ENCODE measurements around the gene NCR2.
"Not testable (repeated sequence)": the region's sequence is repeated elsewhere in the genome, so short reads cannot be mapped to it uniquely, and the experiment has no call there.

NCR2 gene

GRCh38 chr6:41335296-41335695 lies at the start of gene NCR2:
TSS of gene NCR2 (plus strand) at chr6:41335608. CDS start at chr6:41335877, 269 bp downstream.
- DNase-seq (ENCODE audit: low read depth, low spot score) = no peak

DNA sequence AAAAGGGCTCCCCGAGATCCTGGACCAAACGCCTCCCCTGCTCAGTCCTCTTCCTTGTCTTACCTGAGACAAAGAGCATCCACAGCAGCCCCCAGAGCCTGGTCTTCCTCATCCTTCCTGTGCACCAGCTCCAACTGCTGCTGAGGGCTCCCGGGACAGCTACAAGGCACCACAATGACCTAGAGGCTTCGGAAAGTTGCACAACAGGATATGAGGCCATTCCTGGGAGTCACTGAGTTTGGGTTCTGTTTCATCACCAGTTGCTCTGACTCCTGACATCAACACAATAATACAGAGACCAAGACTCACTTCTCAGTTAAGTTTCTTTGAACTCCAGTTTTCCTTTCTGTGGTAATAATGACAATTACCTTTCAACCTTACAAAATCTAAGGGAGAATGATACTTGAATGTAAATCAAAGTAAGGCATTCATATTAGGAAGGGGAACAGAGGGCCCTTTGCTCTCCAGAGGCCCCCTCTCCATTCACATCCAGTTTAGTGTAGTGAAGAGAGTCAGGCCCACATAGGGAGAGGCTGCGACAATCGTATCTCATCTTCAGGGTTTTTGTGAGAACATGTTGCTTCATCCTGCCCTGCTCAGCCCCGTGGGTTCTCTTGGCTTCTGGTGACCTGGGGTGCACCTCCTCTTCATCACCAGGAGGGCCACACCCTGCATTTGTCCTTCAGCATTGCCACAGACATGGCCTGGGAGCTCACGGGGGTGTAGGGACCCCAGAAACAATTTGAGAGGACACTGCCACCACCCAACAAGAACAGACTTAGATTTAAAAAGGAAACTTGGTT lies 48.7 kb upstream of the NCR2 start, which contains the start of gene TREM1:
TREM1 (minus strand) TSS at position 139 of the 803 bp plus-strand sequence; CDS start at position 112, 27 bp downstream.
- no peak for DNase-seq (ENCODE audit: low read depth, low spot score)

GRCh38 chr6:41288030-41288753 lies 47.2 kb upstream of the NCR2 start:
- DNase-seq (ENCODE audit: low read depth, low spot score) = no peak

- no peak for DNase-seq (ENCODE audit: low read depth, low spot score)
Observed at GRCh38 chr6:41288754-41289129, 46.7 kb upstream of the NCR2 start.

GRCh38 chr6:41289815-41290214 lies 45.6 kb upstream of the NCR2 start:
- DNase-seq (ENCODE audit: low read depth, low spot score) = no peak

DNA sequence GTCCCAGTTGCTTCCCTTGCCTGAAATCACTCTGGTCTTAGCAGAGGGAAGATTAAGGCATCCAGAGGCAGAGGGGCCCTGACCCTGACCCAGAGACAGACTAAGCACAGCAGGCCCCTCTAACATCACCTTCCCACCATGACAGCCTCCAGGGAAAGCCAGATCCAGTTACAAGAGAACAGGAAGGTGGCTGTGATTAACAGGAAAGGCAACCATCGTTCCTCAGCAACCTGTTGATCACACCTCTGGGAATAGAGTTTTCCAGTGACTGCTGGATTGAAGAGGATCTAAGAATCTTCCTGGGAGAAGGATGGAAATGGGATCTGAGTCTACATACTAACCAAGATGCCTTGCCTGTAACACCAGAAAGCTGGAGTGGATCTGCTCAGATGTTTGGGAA lies 43.7 kb upstream of the NCR2 start:
- no peak for DNase-seq (ENCODE audit: low read depth, low spot score)

- no peak for DNase-seq (ENCODE audit: low read depth, low spot score)
Observed at GRCh38 chr6:41294214-41294872, 41.1 kb upstream of the NCR2 start.

DNA sequence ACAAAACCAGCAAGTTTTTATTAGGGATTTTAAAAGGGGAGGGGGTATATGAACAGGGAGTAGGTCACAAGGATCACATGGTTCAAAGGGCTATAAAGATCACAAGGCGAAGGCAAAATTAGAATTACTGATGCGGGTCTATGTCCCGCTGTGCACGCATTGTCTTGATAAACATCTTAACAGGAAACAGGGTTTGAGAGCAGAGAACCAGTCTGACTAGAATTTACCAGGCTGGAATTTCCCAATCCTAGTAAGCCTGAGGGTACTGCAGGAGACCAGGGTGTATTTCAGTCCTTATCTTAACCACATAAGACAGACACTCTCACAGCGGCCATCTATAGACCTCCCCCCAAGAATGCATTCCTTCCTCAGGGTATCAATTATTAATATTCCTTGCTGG lies 38.2 kb upstream of the NCR2 start:
- DNase-seq (ENCODE audit: low read depth, low spot score) = not testable (repeated sequence)

- DNase-seq (ENCODE audit: low read depth, low spot score) = no peak
Observed at GRCh38 chr6:41298785-41299502, 36.5 kb upstream of the NCR2 start.

DNA sequence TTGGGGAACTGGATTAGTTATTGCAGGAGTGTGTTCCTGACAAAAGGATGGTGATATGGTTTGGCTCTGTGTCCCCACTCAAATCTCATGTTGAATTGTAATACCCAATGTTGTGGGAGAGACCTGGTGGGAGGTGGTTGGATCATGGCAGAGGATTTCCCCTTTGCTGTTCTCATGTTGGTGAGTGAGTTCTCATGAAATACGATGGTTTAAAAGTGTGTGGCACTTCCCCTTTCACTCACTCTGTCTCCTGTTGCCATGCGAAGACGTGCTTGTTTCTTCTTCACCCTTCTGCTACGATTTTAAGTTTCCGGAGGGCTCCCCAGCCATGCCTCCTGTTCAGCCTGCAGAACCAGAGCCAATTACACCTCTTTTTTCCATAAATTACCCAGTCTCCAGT lies 32.8 kb upstream of the NCR2 start:
- no peak for DNase-seq (ENCODE audit: low read depth, low spot score)

- DNase-seq (ENCODE audit: low read depth, low spot score) = no peak
Observed at GRCh38 chr6:41306187-41306854, 29.1 kb upstream of the NCR2 start.

DNA sequence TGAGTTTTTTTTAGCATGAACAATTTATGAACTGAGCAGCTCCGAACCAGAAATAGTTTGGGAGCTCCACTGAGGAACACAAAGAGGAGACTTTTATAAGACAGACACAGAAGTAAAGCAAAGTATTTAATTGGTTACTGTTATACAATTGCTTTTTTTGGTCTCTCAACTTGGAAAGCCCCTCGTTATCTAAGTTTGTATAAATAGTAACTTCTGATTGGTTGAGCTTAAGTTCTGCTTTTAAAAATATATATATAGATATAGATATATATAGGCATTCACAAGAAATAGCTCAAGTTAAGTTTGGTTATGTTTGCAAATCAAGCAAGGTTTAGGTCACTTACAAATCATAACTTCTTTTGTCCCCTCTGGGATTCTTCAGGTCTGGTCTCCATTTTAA lies 20.2 kb upstream of the NCR2 start:
- no peak for DNase-seq (ENCODE audit: low read depth, low spot score)

DNA sequence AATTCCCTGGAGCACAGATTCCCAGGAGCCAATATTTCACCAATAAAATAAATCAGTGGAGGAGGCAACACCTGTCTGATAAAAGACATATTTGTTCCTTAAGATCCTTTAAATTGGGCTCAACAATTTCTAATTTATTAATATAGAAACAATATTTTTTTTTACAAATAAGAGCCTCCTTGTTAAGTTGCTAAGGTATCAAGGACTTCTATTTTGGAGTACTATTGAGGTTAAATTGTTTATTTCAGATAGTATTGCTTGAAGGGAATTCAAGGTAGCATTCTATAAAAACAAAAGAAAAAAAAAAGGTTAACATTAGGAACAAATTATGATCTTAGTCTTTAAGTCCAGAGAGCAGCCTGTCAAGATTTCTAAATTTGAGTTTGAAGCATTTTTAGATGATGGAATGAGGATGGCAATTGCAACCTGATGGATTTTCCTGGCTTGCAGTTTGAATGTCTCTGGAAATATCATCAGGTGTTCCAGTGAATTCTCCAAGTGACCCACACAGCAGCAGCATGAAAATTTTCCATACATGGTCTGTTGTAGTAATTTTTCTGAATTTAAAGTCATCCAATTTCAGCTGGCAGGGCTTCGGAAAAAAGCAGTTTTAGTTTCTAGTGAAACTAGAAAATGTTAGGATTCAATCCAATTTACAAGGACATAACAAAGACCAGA lies 19.3 kb upstream of the NCR2 start:
- DNase-seq (ENCODE audit: low read depth, low spot score) = no peak

GRCh38 chr6:41318261-41318653 lies 17.2 kb upstream of the NCR2 start:
- no peak for DNase-seq (ENCODE audit: low read depth, low spot score)

GRCh38 chr6:41318654-41319565 lies 16.5 kb upstream of the NCR2 start:
- peak; percentile 13 for DNase-seq (ENCODE audit: low read depth, low spot score)

DNA sequence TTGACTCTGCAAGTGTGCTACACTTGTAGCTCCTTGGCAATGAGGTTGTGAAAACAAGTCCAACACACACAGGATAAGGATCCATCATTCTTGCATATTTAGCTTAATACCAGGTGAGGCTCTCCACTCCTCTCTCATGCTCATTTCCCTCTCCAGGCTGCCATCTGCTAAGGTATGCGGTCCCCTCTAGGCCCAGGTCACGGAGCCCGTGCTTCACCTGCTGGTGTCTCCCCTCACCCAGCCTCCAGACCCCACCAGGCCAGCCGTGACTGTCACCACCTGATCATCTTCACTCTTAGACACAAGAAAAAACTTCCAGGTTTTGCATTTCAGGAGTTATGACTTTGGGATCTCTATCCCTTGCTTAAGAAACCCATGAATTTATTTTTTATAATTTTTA lies 14.2 kb upstream of the NCR2 start:
- no peak for DNase-seq (ENCODE audit: low read depth, low spot score)

GRCh38 chr6:41325446-41326066 lies 9.9 kb upstream of the NCR2 start:
- no peak for DNase-seq (ENCODE audit: low read depth, low spot score)

GRCh38 chr6:41326092-41326491 lies 9.3 kb upstream of the NCR2 start:
- no peak for DNase-seq (ENCODE audit: low read depth, low spot score)

DNA sequence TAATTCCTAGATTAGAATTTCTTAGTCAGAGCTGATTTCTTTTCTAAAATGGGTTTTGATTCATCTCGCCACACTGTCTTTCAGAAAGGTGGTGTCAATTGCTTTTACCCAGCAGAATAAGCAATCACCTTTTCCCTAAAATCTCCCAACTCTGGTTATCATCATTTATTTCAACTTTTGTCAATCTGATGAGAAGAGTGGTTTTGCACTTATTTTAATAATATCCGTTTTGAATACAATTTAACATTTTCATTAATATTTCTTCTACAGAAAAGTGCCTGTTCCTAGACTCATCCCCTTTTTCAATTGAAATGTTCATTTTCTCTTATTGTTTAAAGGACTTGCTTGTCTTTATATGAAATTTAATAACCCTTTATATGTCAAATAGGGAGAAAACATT lies 8.2 kb upstream of the NCR2 start:
- DNase-seq (ENCODE audit: low read depth, low spot score) = no peak

Data from brain pericyte (primary cell).